ENCODE data around the gene CSNK1A1L.

CSNK1A1L gene

GRCh38 chr13:37085606-37086005 is 19.9 kb downstream of the CSNK1A1L start:
- DNase-seq (ENCODE audit: low read depth) = no peak
- H3K4me3 ChIP-seq (ENCODE audit: low read length) = no peak overlapping the region
- no peak for TF ChIP-seq CTCF (IDR thresholded peaks at IDR 0.05; ENCODE audit: insufficient read depth, low read depth, low read length, missing control alignments)

- TF ChIP-seq CTCF (IDR thresholded peaks at IDR 0.05; ENCODE audit: insufficient read depth, low read depth, low read length, missing control alignments) = no peak
- no peak for DNase-seq (ENCODE audit: low read depth)
- H3K4me3 ChIP-seq (ENCODE audit: low read length) = no peak overlapping the region
Measured at GRCh38 chr13:37076818-37077217, 28.6 kb downstream of the CSNK1A1L start.

GRCh38 chr13:37075164-37075563 is 30.3 kb downstream of the CSNK1A1L start:
- TF ChIP-seq CTCF (IDR thresholded peaks at IDR 0.05; ENCODE audit: insufficient read depth, low read depth, low read length, missing control alignments) = no peak
- no peak for DNase-seq (ENCODE audit: low read depth)
- H3K4me3 ChIP-seq (ENCODE audit: low read length) = no peak overlapping the region

- H3K4me3 ChIP-seq (ENCODE audit: low read length) = no peak overlapping the region
- DNase-seq (ENCODE audit: low read depth) = peak; percentile 41
- no peak for TF ChIP-seq CTCF (IDR thresholded peaks at IDR 0.05; ENCODE audit: insufficient read depth, low read depth, low read length, missing control alignments)
Measured at GRCh38 chr13:37074703-37075102, 30.8 kb downstream of the CSNK1A1L start.

GRCh38 chr13:37072024-37072423 is 33.4 kb downstream of the CSNK1A1L start:
- DNase-seq (ENCODE audit: low read depth) = no peak
- no peak for TF ChIP-seq CTCF (IDR thresholded peaks at IDR 0.05; ENCODE audit: insufficient read depth, low read depth, low read length, missing control alignments)
- no peak overlapping the region for H3K4me3 ChIP-seq (ENCODE audit: low read length)

- TF ChIP-seq CTCF (IDR thresholded peaks at IDR 0.05; ENCODE audit: insufficient read depth, low read depth, low read length, missing control alignments) = no peak
- H3K4me3 ChIP-seq (ENCODE audit: low read length) = no peak overlapping the region
- no peak for DNase-seq (ENCODE audit: low read depth)
Measured at GRCh38 chr13:37070956-37071355, 34.5 kb downstream of the CSNK1A1L start.

- no peak for DNase-seq (ENCODE audit: low read depth)
- TF ChIP-seq CTCF (IDR thresholded peaks at IDR 0.05; ENCODE audit: insufficient read depth, low read depth, low read length, missing control alignments) = no peak
- H3K4me3 ChIP-seq (ENCODE audit: low read length) = no peak overlapping the region
Measured at GRCh38 chr13:37070145-37070695, 35.2 kb downstream of the CSNK1A1L start.
